ENCODE results near the gene CD177. TPM values are rescaled to one million over a fixed set of nuclear protein-coding genes. Genes with fewer than 3 reads are reported as not detected.

CD177 gene
- total RNA-seq, 1 experiment from 2014 or later: 2.0 TPM

DNA sequence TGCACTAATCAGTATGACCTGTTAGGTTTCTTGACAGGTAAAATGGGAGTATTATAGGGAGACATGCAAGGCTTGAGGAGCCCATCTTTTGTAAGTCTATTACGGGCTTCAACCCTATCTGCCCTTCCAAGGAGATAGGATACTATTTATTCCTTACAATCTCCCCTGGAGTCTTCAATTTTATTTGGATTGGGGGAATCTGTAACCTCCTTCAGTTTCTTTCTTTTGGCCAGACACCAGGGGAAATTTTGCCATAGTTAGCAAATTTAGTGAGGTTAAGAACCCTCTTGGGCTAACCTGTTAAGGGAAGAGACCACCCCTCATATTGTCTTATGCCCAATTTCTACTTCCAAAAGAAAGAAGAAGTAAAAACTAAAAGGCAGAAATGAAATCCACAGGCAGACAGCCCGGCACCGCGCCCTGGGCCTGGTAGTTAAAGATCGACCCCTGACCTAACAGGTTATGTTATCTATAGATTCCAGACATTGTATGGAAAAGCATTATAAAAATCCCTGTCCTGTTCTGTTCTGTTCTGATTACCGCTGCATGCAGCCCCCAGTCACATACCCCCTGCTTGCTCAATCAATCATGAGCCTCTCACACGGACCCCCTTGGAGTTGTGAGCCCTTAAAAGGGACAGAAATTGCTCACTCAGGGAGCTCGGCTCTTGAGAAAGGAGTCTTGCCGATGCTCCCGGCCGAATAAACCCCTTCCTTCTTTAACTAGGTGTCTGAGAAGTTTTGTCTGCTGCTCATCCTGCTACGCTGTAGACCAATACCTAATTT, 39.6 kb upstream of the CD177 start:
- H3K4me3 Mint-ChIP-seq: no peak overlapping the region
- ATAC-seq: no peak
- H3K4me1 Mint-ChIP-seq: peaks cover 22% of the 10 kb centered on the region
- no peak for DNase-seq (ENCODE audit: low spot score)
- H3K27ac Mint-ChIP-seq: no peak overlapping the region
- POLR2A ChIA-PET: no interaction called here
- H3K9me3 Mint-ChIP-seq: peaks cover 44% of the 10 kb centered on the region
- peaks cover 7% of the 10 kb centered on the region; the same call in 1 of the 2 replicates for H3K36me3 Mint-ChIP-seq
- CTCF ChIA-PET: no interaction called here
- TF ChIP-seq CBFB (CRISPR knock-in tag; IDR thresholded peaks at IDR 0.05; ENCODE audit: low read depth) (no peak), SMAD4 (CRISPR knock-in tag; IDR thresholded peaks at IDR 0.05) (no peak)
- TF ChIP-seq, protein P1, sequence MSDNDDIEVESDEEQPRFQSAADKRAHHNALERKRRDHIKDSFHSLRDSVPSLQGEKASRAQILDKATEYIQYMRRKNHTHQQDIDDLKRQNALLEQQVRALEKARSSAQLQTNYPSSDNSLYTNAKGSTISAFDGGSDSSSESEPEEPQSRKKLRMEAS (CRISPR knock-in tag; IDR thresholded peaks at IDR 0.05): no peak
- TF ChIP-seq, protein P2, sequence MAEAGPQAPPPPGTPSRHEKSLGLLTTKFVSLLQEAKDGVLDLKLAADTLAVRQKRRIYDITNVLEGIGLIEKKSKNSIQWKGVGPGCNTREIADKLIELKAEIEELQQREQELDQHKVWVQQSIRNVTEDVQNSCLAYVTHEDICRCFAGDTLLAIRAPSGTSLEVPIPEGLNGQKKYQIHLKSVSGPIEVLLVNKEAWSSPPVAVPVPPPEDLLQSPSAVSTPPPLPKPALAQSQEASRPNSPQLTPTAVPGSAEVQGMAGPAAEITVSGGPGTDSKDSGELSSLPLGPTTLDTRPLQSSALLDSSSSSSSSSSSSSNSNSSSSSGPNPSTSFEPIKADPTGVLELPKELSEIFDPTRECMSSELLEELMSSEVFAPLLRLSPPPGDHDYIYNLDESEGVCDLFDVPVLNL (CRISPR knock-in tag; IDR thresholded peaks at IDR 0.05; ENCODE audit: borderline replicate concordance, low read depth): no peak
- TF ChIP-seq, protein P3, sequence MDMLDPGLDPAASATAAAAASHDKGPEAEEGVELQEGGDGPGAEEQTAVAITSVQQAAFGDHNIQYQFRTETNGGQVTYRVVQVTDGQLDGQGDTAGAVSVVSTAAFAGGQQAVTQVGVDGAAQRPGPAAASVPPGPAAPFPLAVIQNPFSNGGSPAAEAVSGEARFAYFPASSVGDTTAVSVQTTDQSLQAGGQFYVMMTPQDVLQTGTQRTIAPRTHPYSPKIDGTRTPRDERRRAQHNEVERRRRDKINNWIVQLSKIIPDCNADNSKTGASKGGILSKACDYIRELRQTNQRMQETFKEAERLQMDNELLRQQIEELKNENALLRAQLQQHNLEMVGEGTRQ (CRISPR knock-in tag; IDR thresholded peaks at IDR 0.05): no peak
- H3K27me3 Mint-ChIP-seq (ENCODE audit: low read depth): peaks cover 5% of the 10 kb centered on the region

DNA sequence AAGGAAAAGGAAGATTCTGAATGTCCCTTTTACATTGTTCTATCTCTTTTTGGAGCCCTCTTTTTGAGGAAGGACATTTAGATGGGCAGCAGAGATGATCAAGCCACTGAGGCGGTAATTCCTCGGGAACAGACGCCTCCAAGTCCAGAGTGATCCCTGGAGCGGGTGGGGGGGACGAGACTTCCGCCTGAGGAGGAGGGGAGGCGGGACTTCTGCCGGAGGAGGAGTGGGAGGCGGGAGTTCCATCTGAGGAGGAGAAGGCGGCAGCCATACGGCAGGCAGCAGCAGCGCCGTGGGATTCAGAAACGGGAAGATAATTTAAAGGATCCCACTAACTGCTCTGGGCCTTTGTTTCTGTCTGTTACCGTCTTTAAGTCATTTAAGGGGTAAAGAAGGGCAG, 37.6 kb upstream of the CD177 start:
- Mint-ChIP-seq H3K4me1 (peaks cover 27% of the 10 kb centered on the region), H3K4me3 (no peak overlapping the region), H3K27ac (no peak overlapping the region), H3K27me3 (ENCODE audit: low read depth) (no peaks in the 10 kb centered on the region), H3K36me3 (peaks cover 7% of the 10 kb centered on the region; the same call in 1 of the 2 replicates), H3K9me3 (peaks cover 34% of the 10 kb centered on the region)
- DNase-seq (ENCODE audit: low spot score) (peak; percentile 48), ATAC-seq (peak; percentile 75)
- ChIA-PET POLR2A (no interaction called here), CTCF (no interaction called here)
- TF ChIP-seq CDX4 (CRISPR knock-in tag; IDR thresholded peaks at IDR 0.05; ENCODE audit: borderline replicate concordance): no peak
- no peak for TF ChIP-seq GRHL2 (CRISPR knock-in tag; IDR thresholded peaks at IDR 0.05; ENCODE audit: insufficient replicate concordance, severe bottlenecking)
- TF ChIP-seq JUN (CRISPR knock-in tag; IDR thresholded peaks at IDR 0.05): no peak
- TF ChIP-seq, protein P4, sequence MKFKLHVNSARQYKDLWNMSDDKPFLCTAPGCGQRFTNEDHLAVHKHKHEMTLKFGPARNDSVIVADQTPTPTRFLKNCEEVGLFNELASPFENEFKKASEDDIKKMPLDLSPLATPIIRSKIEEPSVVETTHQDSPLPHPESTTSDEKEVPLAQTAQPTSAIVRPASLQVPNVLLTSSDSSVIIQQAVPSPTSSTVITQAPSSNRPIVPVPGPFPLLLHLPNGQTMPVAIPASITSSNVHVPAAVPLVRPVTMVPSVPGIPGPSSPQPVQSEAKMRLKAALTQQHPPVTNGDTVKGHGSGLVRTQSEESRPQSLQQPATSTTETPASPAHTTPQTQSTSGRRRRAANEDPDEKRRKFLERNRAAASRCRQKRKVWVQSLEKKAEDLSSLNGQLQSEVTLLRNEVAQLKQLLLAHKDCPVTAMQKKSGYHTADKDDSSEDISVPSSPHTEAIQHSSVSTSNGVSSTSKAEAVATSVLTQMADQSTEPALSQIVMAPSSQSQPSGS (CRISPR knock-in tag; IDR thresholded peaks at IDR 0.05; ENCODE audit: borderline replicate concordance, low read depth): no peak

DNA sequence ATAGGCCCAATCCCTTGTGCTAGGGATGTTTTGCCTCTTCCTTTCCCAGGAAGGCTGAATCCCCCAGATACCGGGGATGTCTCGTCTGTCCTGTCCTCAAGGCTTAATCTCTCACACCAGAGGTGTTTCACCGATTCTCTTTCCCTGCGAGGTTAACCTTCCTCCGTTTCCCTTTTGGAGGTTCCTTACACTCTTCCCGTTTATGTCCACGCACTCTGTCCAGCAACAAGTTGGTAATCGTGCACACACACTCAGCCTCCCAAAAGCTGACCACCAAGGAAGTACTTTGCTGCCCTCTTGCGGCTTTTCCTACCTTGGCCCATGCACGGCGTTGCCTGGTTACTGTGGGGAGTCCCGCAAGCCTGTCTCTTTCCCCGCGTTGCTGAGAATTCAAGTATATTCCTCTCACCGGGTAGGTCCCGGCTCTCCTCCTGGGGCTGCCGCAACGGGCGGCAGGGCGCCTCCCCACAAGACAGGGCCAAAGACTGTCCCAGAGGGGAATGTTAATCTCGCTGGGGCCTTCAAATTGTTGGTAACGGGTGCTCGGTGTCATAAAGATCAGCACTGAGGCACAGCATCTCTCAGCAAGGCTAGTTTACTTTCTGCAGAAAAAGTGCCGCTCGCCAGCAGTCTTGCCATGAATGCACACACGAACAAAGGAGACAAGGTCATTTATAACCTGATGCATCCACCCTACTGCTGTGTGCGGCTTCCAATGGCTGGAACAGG, 36.7 kb upstream of the CD177 start:
- H3K9me3 Mint-ChIP-seq: peaks cover 34% of the 10 kb centered on the region
- ChIA-PET POLR2A (no interaction called here), CTCF (interaction anchor here (0.7 to 1.0 kb wide), 2 partner anchors 15 to 109 kb away, joined by 3 to 4 read pairs; no protein-coding TSS in a partner anchor)
- DNase-seq (ENCODE audit: low spot score) (peak; percentile 81), ATAC-seq (peak; percentile 92)
- TF ChIP-seq FOXK1 (CRISPR knock-in tag; IDR thresholded peaks at IDR 0.05) (no peak), CTCF (IDR thresholded peaks at IDR 0.05) (0 out of 2 replicates have a peak, but pooled peaks have one; percentile 32)
- H3K4me1 Mint-ChIP-seq: peaks cover 27% of the 10 kb centered on the region
- peak overlapping the region; percentile 61; the same call in 1 of the 2 replicates for H3K27ac Mint-ChIP-seq
- H3K4me3 Mint-ChIP-seq: peak overlapping the region; percentile 28; the same call in 1 of the 2 replicates
- H3K27me3 Mint-ChIP-seq (ENCODE audit: low read depth): no peaks in the 10 kb centered on the region
- peaks cover 7% of the 10 kb centered on the region; the same call in 1 of the 2 replicates for H3K36me3 Mint-ChIP-seq
